HG03442 (cell line): ENCODE data around the gene UST.
"Not testable (repeated sequence)": the region's sequence is repeated elsewhere in the genome, so short reads cannot be mapped to it uniquely, and the experiment has no call there.

Experiments used
- ATAC-seq: cut with Tn5 transposase; IDR thresholded peaks from one replicate; pipeline ENCODE4 v1.9.1; 2021; ENCODE audit warnings: mild to moderate bottlenecking, moderate library complexity; ENCODE audit not compliant: unreplicated experiment

The UST gene

DNA sequence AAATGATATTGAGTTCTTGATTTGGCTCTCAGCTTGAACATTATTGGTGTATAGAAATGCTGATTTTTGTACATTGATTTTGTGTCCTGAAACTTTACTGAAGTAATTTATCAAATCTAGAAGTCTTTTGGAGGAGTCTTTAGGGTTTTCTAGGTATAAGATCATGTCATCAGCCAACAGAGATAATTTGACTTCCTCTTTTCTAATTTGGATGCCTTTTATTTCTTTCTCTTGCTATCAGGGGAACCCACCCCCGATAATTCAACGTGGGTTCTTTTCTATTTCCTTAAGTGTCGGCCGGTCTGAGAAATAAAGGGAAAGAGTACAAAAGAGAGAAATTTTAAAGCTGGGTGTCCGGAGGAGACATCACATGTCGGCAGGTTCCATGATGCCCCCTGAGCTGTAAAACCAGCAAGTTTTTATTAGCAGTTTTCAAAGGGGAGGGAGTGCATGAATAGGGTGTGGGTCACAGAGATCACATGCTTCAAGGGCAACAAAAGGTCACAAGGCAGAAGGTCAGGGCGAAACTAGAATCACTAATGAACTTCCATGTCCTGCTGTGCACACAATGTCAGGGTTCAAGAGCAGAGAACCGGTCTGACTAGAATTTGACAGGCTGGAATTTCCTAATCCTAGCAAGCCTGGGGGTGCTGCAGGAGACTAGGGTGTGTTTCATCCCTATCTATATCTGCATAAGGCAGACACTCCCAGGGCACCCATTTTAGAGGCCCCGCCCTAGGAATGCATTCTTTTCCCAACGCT, 17.6 kb downstream of the UST start:
- ATAC-seq, result not testable (repeated sequence)

DNA sequence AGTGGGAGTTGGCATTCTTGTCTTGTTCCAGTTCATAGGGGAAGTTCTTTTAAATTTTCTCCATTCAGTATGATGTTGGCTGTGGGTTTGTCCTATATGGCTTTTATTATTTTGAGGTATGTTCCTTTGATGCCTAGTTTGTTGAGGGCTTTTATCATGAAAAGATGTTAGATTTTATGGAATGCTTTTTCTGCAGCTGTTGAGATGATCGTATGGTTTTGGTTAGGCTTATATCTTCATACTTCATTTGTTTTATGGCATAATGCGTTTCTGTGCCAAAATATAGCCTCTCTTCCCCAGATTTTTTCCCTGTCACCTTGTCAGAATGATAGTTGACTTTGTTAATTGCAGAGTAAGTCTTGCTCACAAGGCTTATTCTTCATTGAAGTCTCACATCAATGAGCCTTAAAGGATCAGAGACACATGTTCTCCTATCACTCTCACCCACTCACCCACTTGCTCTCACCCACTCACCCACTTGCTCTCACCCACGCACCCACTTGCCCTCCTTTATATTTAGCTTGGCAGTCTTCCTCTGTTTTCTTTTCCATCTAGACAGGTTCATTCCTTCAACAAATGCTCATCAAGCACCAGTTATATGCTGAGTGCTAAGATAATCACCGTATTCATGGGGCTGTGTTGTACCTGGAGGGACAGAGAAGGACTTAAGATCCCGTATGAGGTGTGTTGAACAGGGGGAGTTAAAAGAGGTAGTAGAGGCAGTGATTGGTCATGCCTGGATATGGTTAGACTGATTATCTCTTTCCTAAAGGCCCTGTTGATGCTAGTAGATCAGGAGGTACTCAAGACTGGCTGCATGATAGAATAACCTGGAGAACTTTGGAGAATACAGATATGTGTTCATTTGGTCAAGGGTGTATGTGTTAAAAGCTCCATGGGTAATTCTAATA, 19.3 kb downstream of the UST start:
- no peak for ATAC-seq

DNA sequence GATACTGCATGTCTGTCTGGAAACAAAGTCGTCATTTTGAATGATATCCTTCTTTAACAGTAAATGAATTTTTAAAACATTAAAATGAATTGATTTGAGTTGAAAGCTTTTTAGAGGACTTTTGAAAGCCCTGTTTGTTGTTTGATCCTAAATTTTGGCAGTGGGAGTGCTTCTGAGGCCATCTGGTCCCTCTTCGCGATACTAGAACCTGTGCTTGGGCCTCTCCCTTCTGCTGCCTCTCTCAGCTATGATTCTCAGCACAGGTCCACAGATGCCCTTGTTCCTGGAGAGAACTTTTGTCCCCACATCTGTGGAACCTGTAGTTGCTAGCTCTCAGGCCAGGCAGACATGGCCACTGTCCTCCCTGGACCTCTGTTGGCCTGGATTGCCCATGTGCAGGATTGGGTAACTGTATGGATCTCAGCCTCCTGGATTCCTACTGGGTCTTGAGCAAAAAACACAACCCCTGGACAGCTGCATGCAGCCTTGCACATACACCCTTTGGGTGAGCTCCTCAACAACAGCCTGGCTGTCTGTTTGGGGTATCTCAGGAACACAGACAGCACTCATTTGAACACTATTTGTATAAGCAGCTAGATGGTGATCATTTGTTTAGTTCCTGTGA, 21.9 kb downstream of the UST start:
- no peak for ATAC-seq

DNA sequence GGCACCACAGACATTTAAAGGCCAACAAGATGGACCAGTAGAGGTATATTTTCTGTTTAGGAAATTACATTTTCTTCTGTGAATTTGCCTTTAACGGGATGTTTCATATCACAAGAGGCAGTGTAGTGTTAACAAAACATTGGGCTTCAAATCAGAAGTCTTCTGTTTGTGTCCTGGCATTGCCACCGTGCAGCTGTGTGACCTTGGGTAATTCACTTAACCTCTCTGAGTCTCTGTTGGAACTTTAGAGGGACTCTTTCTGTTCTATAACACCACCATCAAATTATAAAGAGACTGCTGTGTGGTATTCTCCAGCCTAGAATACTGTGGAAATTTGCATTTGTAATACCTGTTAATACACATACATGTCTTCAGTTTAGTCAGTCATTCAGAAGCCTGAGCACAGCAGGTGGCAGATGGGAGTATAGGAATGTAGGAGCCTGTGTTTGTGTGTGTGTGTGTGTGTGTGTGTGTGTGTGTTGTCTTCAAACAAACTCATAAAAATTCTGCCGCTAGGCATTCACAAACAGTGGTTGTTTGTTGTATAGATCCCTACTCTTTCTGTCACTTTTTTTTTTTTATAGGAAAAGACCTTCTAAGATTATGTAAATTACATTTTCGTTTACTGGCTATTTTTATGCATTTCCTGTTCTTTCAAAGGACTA, 22.6 kb downstream of the UST start:
- ATAC-seq, result no peak

- ATAC-seq, result no peak
Observed at GRCh38 chr6:148770408-148771211, 23.8 kb downstream of the UST start.

GRCh38 chr6:148771212-148771601, 24.4 kb downstream of the UST start:
- ATAC-seq, result no peak

- no peak for ATAC-seq
Observed at GRCh38 chr6:148771896-148772554, 25.2 kb downstream of the UST start.

GRCh38 chr6:148775161-148775560, 28.3 kb downstream of the UST start:
- ATAC-seq, result no peak

- ATAC-seq, result no peak
Observed at GRCh38 chr6:148776321-148777308, 29.8 kb downstream of the UST start.

- no peak for ATAC-seq
Observed at GRCh38 chr6:148779142-148779562, 32.3 kb downstream of the UST start.

DNA sequence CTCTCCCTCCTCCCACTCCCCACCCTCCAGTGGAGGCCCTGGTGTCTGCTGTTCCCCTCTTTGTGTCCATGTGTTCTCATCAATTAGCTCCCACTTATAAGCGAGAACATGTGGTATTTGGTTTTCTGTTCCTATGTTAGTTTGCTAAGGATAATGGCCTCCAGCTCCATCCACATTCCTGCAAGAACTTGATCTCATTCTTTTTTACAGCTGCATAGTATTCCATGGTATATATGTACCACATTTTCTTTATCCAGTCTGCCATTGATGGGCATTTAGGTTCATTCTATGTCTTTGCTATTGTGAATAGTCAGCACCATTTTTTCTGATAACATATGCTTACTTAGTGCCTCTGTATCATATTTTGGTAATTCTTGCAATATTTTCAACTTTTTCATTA, 33.6 kb downstream of the UST start:
- not testable (repeated sequence) for ATAC-seq

DNA sequence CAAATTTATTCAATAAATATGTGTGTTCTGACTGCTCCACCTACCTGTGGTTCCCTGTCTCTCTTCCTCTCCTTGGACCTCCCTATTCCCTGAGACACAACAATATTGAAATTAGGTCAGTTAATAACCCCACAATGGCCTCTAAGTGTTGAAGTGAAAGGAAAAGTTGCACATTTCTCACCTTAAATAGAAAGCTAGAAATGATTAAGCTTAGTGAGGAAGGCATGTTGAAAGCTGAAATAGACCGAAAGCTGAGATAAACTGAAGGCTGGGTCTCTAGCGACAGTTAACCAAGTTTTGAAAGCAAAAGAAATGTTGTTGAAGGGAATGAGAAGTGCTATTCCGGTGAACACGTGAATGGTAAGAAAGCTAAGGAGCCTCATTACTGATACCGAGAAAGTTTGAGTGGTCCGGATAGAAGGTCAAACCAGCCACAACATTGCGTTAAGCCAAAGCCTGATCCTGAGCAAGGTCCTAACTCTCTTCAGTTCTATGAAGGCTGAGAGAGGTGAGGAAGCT, 34.1 kb downstream of the UST start:
- peak; percentile 95 for ATAC-seq

- no peak for ATAC-seq
Observed at GRCh38 chr6:148789948-148790347, 43.1 kb downstream of the UST start.

- no peak for ATAC-seq
Observed at GRCh38 chr6:148790404-148790803, 43.6 kb downstream of the UST start.

DNA sequence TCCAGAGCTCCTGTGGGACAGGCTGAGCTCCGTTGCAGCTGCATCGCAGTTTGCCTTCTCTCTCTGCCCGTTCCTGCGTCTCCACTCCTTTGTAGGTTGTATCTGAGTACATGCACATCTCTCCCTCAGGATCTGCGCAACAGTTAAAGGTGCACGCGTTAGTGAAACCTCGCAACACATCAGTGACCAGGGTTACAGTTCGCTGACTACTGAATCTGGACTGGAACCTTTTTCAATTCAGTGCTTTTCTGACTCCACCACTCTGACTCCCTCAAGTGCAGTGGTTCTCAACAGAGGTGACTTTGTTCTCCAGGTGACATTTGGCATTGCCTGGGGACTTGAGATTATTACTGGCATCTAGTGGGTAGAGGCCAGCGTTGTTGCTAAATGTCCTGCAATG, 44.0 kb downstream of the UST start:
- ATAC-seq, result no peak

GRCh38 chr6:148791372-148791771, 44.5 kb downstream of the UST start:
- no peak for ATAC-seq

DNA sequence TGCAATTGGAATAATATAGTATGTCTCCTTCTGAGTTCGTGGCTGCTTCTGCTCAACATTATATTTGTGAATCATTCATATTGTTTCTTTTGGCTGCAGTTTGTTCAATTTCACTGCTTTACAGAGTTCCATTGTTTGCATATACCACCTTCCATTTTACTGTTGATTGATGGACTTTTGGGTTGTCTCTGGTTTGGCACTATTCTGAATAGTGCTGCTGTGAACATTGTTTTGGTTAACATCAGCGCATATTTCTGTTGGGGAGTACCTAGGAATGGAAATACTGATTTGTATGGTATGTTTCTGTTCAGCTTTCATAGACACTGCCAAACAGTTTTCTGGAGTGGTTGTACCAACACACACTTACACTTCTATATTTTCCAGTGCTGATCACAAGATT, 46.9 kb downstream of the UST start:
- no peak for ATAC-seq

- ATAC-seq, result no peak
Observed at GRCh38 chr6:148794797-148795196, 48.0 kb downstream of the UST start.
